GM10266 (cell line): ENCODE data around the gene ZNF24.

Experiments used
- DNase-seq: peaks from one replicate; pipeline ENCODE4 v3.0.0; 2012; ENCODE audit errors: extremely low spot score
- CTCF ChIP-seq: IDR thresholded peaks from 2 replicates; pipeline ENCODE4 v1.5.1; 2012; ENCODE audit warnings: mild to moderate bottlenecking, low read depth; ENCODE audit not compliant: control insufficient read depth, insufficient read depth; ENCODE audit errors: missing control alignments

The ZNF24 gene

GRCh38 chr18:35355140-35355618 lies 11.0 kb upstream of the ZNF24 start:
- peak; percentile 57 for DNase-seq
- TF ChIP-seq CTCF: peak; percentile 69

GRCh38 chr18:35352778-35353177 lies 8.6 kb upstream of the ZNF24 start:
- no peak for TF ChIP-seq CTCF
- DNase-seq: no peak

GRCh38 chr18:35352283-35352682 lies 8.1 kb upstream of the ZNF24 start:
- TF ChIP-seq CTCF: no peak

GRCh38 chr18:35348001-35348400 lies 3.8 kb upstream of the ZNF24 start:
- DNase-seq: no peak
- no peak for TF ChIP-seq CTCF

More at GRCh38 chr18:35352283-35352682, 8.1 kb upstream of the ZNF24 start:
- no peak for DNase-seq

- no peak for TF ChIP-seq CTCF
- no peak for DNase-seq
These were observed 1.7 kb upstream of the ZNF24 start for GRCh38 chr18:35345950-35346349.

- peak; percentile 9 for DNase-seq
These were observed 1.3 kb upstream of the ZNF24 start for GRCh38 chr18:35345460-35345921.

More at GRCh38 chr18:35345460-35345921, 1.3 kb upstream of the ZNF24 start:
- no peak for TF ChIP-seq CTCF
